Caco-2 (cell line): ENCODE data around the gene FLT3. TPM values are rescaled to one million over a fixed set of nuclear protein-coding genes. Genes with fewer than 3 reads are reported as not detected.

Experiments
- BruUV-seq: library from RNA; stranded (reverse); fragments of 400-500 nt; replicated peaks from 2 replicates; lab custom pipeline; 2021; lab: Mats Ljungman, UMichigan
- CTCF ChIA-PET: fragments of 300-600 bp; sonication (Branson Sonifier 250); formaldehyde crosslinking; loops from one replicate; lab custom pipeline; 2022; ENCODE audit warnings: antibody characterized with exemption; lab: Charles Lee
- POLR2A ChIA-PET: fragments of 300-600 bp; sonication (Branson Sonifier 250); formaldehyde crosslinking; loops from one replicate; lab custom pipeline; 2022; ENCODE audit warnings: antibody characterized with exemption; lab: Charles Lee
- DNase-seq, 2 experiments: peaks; one replicate each; pipeline versions ENCODE4 v3.0.0 to v3.0.0-alpha.2; 2020 to 2022
- H3K27me3 ChIP-seq: replicated peaks from 2 replicates; pipeline ENCODE4 v1.6.0; 2011; ENCODE audit warnings: low read length; ENCODE audit not compliant: control insufficient read depth, insufficient read depth
- H3K36me3 ChIP-seq: 2 replicates; pipeline ENCODE4 v1.5.1; 2011; ENCODE audit warnings: low read length; ENCODE audit not compliant: control insufficient read depth, insufficient read depth
- H3K4me1 ChIP-seq: fragments of 250-450 bp; sonication (Bioruptor Pico); 2 replicates; pipeline ENCODE4 v1.5.1; 2020; ENCODE audit warnings: mild to moderate bottlenecking
- H3K4me3 ChIP-seq: 2 replicates; pipeline ENCODE4 v1.5.1; 2011; ENCODE audit warnings: low read depth, mild to moderate bottlenecking, control low read depth, low read length
- H3K9me3 ChIP-seq: fragments of 250-450 bp; sonication (Bioruptor Pico); 2 replicates; pipeline ENCODE4 v1.5.1; 2020; ENCODE audit warnings: mild to moderate bottlenecking, moderate library complexity
- H3K27ac Mint-ChIP-seq: one replicate; pipeline ENCODE4 v1.8.0; 2022; ENCODE audit warnings: mixed read lengths; ENCODE audit not compliant: unreplicated experiment
- H3K27me3 Mint-ChIP-seq: one replicate; pipeline ENCODE4 v1.8.0; 2022; ENCODE audit warnings: mixed read lengths; ENCODE audit not compliant: insufficient read depth, unreplicated experiment
- H3K36me3 Mint-ChIP-seq: one replicate; pipeline ENCODE4 v1.8.0; 2022; ENCODE audit warnings: mild to moderate bottlenecking, mixed read lengths; ENCODE audit not compliant: insufficient read depth, unreplicated experiment
- H3K4me1 Mint-ChIP-seq: one replicate; pipeline ENCODE4 v1.8.0; 2022; ENCODE audit warnings: low read depth, mixed read lengths; ENCODE audit not compliant: unreplicated experiment
- H3K4me3 Mint-ChIP-seq: one replicate; pipeline ENCODE4 v1.8.0; 2022; ENCODE audit warnings: mild to moderate bottlenecking, moderate library complexity, mixed read lengths; ENCODE audit not compliant: unreplicated experiment
- H3K9me3 Mint-ChIP-seq: one replicate; pipeline ENCODE4 v1.8.0; 2022; ENCODE audit warnings: mixed read lengths; ENCODE audit not compliant: unreplicated experiment
- intact Hi-C: fragments of 100-400 bp; cut with micrococcal nuclease; formaldehyde crosslinking; loops from one replicate; pipeline ENCODE4 v1.10.0; 2022; ENCODE audit not compliant: unreplicated experiment
- total RNA-seq: library from RNA; stranded (reverse); gene quantifications from 2 replicates; pipeline ENCODE4 v1.2.3, GENCODE V29; 2022
- TF ChIP-seq, protein P1 (sequence below), 2 experiments: fragments of 200-600 bp in 1 of 2; IDR thresholded peaks; 1 replicate in 1 of 2; 2 replicates in 1 of 2; pipeline versions ENCODE4 v1.5.1 to v1.8.0; 2011 to 2022; ENCODE audit warnings: antibody characterized with exemption in 1 of 2, control low read depth in 1 of 2, inconsistent platforms in 1 of 2, low read depth in 1 of 2, low read length in 1 of 2, mild to moderate bottlenecking in 1 of 2, moderate library complexity in 1 of 2; ENCODE audit not compliant: insufficient read depth in 1 of 2, severe bottlenecking in 1 of 2, unreplicated experiment in 1 of 2

Gene FLT3
- total RNA-seq, 1 experiment from 2014 or later: 0.09 TPM

DNA sequence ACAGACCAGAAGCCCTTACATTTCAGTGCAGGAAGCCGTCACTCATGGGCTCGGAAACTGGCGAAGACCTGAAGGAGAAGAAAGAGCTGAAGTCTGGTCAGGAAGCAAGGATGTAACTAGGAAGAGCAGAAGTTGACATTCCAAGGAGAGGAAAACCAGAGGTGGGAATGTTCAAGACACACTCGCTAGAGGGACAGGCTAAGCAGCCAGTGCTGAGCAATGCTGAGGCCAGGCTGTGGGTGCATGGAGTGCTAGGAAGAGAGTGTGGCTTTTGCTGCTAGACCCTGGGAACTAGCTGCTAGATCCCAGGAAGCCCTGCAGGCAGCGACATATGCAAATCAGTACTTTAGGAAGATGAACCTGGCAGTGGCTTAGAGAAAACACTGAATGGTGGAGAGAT is 99.8 kb downstream of the FLT3 start:
- H3K36me3 Mint-ChIP-seq: peaks cover 10% of the 10 kb centered on the region
- H3K9me3 Mint-ChIP-seq: no peaks in the 10 kb centered on the region
- BruUV-seq: no TSS peak
- no peak overlapping the region for H3K4me3 ChIP-seq
- ChIA-PET POLR2A (interaction anchor here (0.6 kb wide), 1 partner anchor 43 kb away, joined by 6 read pairs; no protein-coding TSS in a partner anchor), CTCF (no interaction called here)
- H3K4me1 Mint-ChIP-seq: peaks cover 7% of the 10 kb centered on the region
- H3K27me3 Mint-ChIP-seq: no peaks in the 10 kb centered on the region
- DNase-seq: no peak
- H3K4me1 ChIP-seq: no peaks in the 10 kb centered on the region
- H3K9me3 ChIP-seq: no peaks in the 10 kb centered on the region
- intact Hi-C loops: no loop called here
- no peaks in the 10 kb centered on the region for H3K27me3 ChIP-seq
- H3K4me3 Mint-ChIP-seq: no peak overlapping the region
- H3K27ac Mint-ChIP-seq: no peak overlapping the region
- no peaks in the 10 kb centered on the region for H3K36me3 ChIP-seq
- TF ChIP-seq, protein P1, sequence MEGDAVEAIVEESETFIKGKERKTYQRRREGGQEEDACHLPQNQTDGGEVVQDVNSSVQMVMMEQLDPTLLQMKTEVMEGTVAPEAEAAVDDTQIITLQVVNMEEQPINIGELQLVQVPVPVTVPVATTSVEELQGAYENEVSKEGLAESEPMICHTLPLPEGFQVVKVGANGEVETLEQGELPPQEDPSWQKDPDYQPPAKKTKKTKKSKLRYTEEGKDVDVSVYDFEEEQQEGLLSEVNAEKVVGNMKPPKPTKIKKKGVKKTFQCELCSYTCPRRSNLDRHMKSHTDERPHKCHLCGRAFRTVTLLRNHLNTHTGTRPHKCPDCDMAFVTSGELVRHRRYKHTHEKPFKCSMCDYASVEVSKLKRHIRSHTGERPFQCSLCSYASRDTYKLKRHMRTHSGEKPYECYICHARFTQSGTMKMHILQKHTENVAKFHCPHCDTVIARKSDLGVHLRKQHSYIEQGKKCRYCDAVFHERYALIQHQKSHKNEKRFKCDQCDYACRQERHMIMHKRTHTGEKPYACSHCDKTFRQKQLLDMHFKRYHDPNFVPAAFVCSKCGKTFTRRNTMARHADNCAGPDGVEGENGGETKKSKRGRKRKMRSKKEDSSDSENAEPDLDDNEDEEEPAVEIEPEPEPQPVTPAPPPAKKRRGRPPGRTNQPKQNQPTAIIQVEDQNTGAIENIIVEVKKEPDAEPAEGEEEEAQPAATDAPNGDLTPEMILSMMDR (IDR thresholded peaks at IDR 0.05; ENCODE audit: insufficient read depth in 1 of 2, low read depth in 1 of 2, low read length in 1 of 2, severe bottlenecking in 1 of 2, unreplicated experiment in 1 of 2): no peak

DNA sequence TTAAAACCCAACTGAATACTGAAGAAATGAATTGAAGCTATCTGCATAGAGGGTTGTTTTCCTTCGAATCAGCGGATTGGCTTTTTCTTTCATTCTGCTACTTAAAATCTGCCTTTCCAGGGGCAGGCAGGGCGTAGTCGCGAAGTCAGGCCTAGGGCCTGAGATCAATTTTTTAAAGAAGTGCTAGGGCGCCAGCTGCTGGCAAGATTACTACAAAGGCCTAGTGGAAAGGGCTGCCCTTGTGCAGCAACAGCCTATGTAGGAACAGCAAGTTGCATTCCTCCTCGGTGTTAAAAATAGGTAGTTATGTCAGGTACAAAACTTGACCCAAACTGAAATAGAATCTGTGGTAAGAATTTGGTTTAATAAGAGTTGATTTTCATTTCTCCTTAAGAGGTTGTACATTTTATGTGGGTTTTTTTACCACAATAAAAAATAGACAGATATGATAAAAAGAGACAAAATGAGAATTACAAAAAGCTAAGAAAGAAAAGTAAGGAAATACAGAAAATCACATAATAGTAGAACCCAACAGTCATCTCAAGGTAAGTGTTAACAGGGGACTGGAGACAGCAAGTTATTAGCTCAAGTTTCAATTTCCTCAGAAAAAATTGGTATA is 102.4 kb downstream of the FLT3 start:
- intact Hi-C loops: loop anchor here (1.0 to 5.0 kb wide), 5 partner anchors 10 to 636 kb away; partner anchors contain the start of gene URAD
- Mint-ChIP-seq H3K27me3 (no peaks in the 10 kb centered on the region), H3K4me1 (peaks cover 7% of the 10 kb centered on the region), H3K4me3 (no peak overlapping the region), H3K27ac (no peak overlapping the region), H3K36me3 (peaks cover 10% of the 10 kb centered on the region), H3K9me3 (no peaks in the 10 kb centered on the region)
- Histone ChIP-seq H3K4me1 (no peaks in the 10 kb centered on the region), H3K9me3 (no peaks in the 10 kb centered on the region), H3K27me3 (no peaks in the 10 kb centered on the region), H3K4me3 (no peak overlapping the region), H3K36me3 (no peaks in the 10 kb centered on the region)
- peak; percentile 80 to 82 for DNase-seq
- ChIA-PET POLR2A (interaction anchor here (0.8 kb wide), 1 partner anchor 37 kb away, joined by 4 read pairs; no protein-coding TSS in a partner anchor), CTCF (interaction anchor here (0.9 to 2.1 kb wide), 5 partner anchors 13 to 636 kb away, joined by 3 to 10 read pairs (median 5); no protein-coding TSS in a partner anchor)
- TF ChIP-seq, protein P1 (IDR thresholded peaks at IDR 0.05; ENCODE audit: insufficient read depth in 1 of 2, low read depth in 1 of 2, low read length in 1 of 2, severe bottlenecking in 1 of 2, unreplicated experiment in 1 of 2): peak; percentile 65 to 82
- no TSS peak for BruUV-seq

DNA sequence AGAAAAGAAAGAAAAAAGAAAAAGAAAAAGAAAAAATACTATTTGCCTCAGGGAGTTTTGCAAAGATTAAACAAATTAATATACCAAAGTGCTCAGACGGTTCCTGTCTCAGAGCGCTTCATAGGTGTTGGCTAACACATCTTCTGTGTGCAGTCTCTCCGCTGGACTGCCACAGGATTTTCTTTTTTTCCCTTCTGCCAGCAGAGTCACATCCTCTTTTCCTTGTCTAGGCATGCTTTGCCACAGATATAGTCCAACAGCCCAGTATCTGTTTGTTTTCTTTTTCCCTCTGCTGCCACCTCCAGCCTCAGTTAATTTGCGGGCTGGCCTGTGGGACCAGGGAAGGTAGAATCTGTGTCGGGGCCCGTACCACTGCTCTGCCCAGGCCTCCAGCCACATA is 108.5 kb downstream of the FLT3 start:
- Histone ChIP-seq H3K4me3 (no peak overlapping the region), H3K9me3 (no peaks in the 10 kb centered on the region), H3K36me3 (no peaks in the 10 kb centered on the region), H3K4me1 (peaks cover 23% of the 10 kb centered on the region), H3K27me3 (no peaks in the 10 kb centered on the region)
- intact Hi-C loops: no loop called here
- DNase-seq: no peak
- Mint-ChIP-seq H3K27me3 (no peaks in the 10 kb centered on the region), H3K9me3 (no peaks in the 10 kb centered on the region), H3K4me3 (no peak overlapping the region), H3K27ac (no peak overlapping the region), H3K36me3 (no peaks in the 10 kb centered on the region), H3K4me1 (peaks cover 10% of the 10 kb centered on the region)
- BruUV-seq: no TSS peak
- ChIA-PET CTCF (no interaction called here), POLR2A (no interaction called here)
- TF ChIP-seq, protein P1 (IDR thresholded peaks at IDR 0.05; ENCODE audit: insufficient read depth in 1 of 2, low read depth in 1 of 2, low read length in 1 of 2, severe bottlenecking in 1 of 2, unreplicated experiment in 1 of 2): no peak
